ENCODE measurements around the gene TTC39A.

The TTC39A gene

DNA sequence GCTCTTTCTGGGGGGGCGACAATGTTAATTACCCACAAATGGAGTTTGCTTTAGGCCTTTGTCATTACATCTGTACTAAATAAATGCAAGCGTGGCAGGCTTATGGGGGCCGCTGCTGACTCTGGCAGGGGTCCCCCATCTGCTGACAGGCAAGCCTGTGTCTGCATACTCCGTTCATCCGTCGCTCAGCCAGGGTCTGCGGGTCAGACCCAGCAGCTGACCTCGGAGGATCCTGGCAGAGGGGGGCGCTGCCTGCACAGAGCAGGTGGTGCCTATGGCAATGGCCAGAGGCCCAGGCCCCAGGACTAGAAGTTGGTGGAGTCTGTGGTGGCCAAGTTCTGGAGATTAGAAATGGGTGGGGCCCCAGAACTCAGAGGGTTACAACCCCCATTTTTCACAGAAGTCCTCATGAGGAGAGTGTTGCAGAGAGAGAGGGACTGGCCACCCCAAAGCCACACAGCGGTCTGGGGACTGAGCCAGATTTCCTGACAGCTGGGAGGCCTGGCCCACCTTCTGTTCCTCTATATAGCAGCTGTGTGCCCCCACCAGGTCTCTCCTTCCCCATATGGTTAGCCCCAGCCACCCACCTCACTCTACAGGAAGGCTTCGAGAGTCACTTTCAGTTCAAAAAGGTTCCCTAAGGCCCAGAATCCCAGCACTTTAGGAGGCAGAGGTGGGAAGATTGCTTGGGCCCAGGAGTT, 31.0 kb downstream of the TTC39A start:
- TF ChIP-seq, protein P1, sequence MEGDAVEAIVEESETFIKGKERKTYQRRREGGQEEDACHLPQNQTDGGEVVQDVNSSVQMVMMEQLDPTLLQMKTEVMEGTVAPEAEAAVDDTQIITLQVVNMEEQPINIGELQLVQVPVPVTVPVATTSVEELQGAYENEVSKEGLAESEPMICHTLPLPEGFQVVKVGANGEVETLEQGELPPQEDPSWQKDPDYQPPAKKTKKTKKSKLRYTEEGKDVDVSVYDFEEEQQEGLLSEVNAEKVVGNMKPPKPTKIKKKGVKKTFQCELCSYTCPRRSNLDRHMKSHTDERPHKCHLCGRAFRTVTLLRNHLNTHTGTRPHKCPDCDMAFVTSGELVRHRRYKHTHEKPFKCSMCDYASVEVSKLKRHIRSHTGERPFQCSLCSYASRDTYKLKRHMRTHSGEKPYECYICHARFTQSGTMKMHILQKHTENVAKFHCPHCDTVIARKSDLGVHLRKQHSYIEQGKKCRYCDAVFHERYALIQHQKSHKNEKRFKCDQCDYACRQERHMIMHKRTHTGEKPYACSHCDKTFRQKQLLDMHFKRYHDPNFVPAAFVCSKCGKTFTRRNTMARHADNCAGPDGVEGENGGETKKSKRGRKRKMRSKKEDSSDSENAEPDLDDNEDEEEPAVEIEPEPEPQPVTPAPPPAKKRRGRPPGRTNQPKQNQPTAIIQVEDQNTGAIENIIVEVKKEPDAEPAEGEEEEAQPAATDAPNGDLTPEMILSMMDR (IDR thresholded peaks at IDR 0.05): no peak

DNA sequence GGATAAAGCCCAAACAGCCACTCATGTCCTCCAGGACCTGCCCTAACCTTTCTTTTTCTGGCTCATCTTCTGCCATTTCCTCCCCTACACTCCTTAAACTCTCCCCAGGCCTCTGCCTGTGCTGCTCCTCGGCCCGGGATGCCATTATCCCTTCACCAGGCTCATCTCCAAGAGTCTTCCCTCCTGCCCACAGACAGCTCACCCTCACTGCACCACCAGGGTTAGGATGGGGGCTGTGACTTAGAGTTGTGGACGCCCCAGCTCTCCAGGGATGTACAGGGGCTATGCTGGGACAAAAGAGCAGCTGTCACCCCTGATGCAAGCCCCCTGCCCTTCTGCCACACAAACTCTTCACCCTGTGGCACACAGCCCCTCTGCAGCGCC, 32.0 kb downstream of the TTC39A start:
- TF ChIP-seq, protein P1 (IDR thresholded peaks at IDR 0.05): no peak

DNA sequence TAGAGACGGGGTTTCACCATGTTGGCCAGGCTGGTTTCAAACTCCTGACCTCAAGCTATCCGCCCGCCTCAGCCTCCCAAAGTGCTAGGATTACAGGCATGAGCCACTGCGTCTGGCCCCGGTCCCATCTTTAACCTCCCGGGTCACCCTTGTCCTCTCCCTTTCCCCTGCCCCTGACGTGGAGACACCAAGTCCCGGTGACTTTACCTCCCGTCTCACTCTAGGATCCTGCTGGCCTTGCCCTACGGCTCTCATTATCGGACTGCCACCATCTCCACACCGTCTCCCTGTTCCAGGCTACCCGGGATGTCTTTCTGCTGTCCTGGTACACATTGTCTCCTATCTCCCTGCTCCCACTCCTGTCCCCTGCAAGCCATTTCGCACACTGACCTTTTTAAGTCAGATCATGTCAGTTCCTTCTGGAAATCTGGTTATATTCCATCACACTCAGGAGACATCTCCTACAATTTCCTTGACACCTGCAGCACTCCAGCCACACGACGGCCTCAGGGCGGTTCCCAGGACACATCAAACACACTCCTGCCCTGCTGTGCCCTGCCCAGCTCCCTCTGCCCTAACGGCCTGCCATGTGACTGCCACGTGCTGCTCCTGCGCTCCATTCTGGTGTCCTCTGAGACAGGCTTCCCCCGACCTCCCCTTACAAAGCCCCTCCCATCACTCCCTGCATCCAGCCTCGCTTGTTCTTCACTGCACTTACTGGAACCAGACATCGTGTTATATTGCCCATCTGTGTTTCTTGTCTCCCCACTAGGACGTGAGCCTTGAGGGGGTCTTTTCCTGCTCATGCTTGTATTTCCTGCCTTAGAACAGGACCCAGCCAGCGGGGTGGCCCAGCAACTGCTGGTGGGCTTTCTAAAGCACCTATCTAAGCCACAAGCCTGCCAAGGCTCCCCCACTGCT, 32.7 kb downstream of the TTC39A start:
- TF ChIP-seq, protein P1 (IDR thresholded peaks at IDR 0.05): no peak

DNA sequence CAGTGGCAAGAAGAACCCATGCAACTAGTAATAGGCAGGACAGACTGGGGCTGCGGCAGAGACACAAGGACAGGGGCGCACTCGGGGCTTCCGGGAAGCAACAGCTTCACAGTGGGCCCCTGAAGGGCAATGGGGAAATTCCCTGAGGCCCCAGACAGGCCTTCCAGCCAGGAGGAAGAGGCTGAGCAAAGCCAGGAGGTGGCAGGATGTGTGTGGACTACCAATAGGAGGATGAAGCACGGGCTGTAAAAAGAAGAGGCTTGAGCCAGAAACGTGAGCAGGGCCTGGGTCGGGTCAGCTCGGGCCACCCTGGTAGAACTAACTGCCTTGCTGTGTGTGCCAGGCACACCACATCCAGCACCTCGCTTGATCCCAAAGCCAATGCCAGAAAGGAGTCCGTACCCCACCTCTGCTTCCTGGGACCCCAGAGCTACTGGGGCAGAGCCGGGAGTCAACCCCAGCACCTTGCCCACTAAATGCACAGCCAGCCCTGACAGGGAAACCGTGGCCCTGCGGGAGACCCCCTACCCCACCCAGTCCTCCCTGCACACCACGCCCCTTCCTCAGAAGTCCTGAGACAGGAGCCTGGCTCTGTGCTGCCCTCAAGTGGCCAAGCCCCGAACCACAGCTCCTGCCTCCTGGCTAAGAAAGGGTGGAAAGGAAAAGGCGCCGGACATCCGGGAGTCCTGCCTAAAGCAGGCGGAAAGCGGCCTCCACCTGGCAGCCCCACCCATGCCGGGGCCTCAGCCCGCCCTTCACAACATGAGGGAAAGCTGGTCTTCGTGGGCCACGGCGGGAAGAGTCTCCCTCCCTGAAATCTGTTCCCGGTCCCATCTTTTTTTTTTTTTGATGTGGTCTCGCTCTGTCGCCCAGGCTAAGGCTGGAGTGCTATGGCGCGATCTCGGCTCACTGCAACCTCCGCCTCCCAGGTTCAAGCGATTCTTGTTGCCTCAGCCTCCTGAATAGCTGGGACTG, 33.7 kb downstream of the TTC39A start:
- TF ChIP-seq, protein P1 (IDR thresholded peaks at IDR 0.05): peak; percentile 92

DNA sequence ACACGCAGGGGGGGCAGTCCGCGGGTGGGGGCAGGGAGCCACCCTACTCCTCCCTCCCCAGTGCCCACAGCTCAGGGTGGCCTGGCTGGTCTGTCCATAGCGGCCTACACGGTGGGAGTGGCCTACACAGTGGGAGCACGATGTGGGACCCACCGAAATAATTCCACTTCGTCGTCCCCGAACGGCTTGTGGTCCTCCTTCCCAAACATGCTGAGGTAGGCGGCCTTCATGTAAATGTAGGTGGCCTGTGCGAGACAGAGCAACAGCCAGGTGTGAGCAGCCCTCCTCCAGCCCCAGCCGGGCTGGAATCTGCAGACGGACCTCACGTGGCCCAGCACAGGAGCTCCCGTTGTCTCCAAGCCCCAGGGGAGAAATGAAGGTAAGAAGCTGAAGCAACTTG, 34.4 kb downstream of the TTC39A start:
- TF ChIP-seq, protein P1 (IDR thresholded peaks at IDR 0.05): no peak

DNA sequence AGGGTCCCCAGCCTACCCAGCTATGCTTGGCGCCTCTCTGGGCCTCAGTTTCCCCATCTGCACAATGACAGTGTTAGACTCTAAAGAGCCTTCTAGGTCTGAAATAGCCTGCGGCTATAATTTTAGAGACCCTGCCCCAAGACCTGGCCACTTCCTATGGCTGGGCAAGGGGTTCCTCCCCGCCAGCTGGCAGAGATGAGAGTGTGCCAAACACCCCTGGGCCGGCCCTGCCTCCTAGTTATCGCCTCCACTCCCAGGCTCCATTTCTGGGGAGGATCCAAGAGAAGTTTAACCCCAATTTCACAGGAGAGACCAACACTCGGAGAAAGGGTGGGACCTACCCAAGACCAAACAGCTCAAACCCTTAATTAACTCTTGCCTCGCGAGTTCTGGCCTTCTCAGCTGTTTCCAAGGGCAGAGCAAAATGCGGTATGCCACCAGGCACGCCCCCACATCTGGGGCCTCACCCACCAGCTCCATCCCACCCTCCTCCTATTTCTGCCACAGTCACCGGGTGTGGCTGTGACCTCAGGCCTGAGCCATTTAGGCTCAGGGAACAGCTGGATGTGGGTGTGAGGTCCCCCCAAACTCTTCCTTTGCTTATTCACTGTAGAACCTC, 35.7 kb downstream of the TTC39A start:
- TF ChIP-seq, protein P1 (IDR thresholded peaks at IDR 0.05): no peak

Measured in LNCAP (cell line).